ENCODE measurements around the gene CDC7.
"Not testable (repeated sequence)": the region's sequence is repeated elsewhere in the genome, so short reads cannot be mapped to it uniquely, and the experiment has no call there.

Gene CDC7

GRCh38 chr1:91500756-91501522, at the start of gene CDC7:
TSS of gene CDC7 (plus strand) at chr1:91500851. CDS start at chr1:91501717, 866 bp downstream.
- H3K9me3 Mint-ChIP-seq = no peaks in the 10 kb centered on the region

GRCh38 chr1:91454136-91454535, 46.5 kb upstream of the CDC7 start:
- Mint-ChIP-seq H3K4me1 (ENCODE audit: low read depth) (no peaks in the 10 kb centered on the region), H3K27ac (no peak overlapping the region), H3K36me3 (ENCODE audit: low read depth) (no peaks in the 10 kb centered on the region), H3K4me3 (no peak overlapping the region), H3K9me3 (no peaks in the 10 kb centered on the region), H3K27me3 (peaks cover 2% of the 10 kb centered on the region)
- no peak for DNase-seq

More at GRCh38 chr1:91500756-91501522, at the start of gene CDC7:
- peaks cover 21% of the 10 kb centered on the region for H3K36me3 Mint-ChIP-seq (ENCODE audit: low read depth)
- H3K4me3 Mint-ChIP-seq = no peak within 1 kb of the TSS
- no peaks in the 10 kb centered on the region for H3K27me3 Mint-ChIP-seq
- DNase-seq = peak; percentile 94
- H3K27ac Mint-ChIP-seq = no peak within 1 kb of the TSS
- H3K4me1 Mint-ChIP-seq (ENCODE audit: low read depth) = peaks cover 27% of the 10 kb centered on the region

DNA sequence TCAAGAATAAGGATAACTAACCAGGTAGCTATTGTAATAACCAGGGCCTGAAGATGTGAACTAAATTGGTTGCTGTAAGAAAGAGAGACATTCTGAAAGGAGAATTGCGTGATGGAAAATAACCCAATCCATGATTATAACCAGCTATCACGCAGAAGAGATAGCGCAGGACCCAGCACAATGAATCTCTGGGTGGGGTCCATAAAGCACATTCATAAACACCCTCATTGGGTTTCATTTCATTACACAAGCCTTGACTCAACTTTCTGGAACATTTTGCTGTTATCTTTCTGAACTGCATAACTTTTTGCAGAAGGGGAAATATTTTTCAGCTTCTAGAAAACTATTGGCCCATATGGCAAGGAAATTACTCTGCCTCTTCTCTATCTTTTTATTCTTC, 45.3 kb upstream of the CDC7 start:
- H3K4me1 Mint-ChIP-seq (ENCODE audit: low read depth) = no peaks in the 10 kb centered on the region
- H3K9me3 Mint-ChIP-seq = no peaks in the 10 kb centered on the region
- H3K4me3 Mint-ChIP-seq = no peak overlapping the region
- DNase-seq = no peak
- H3K36me3 Mint-ChIP-seq (ENCODE audit: low read depth) = no peaks in the 10 kb centered on the region
- peaks cover 2% of the 10 kb centered on the region for H3K27me3 Mint-ChIP-seq
- H3K27ac Mint-ChIP-seq = no peak overlapping the region

DNA sequence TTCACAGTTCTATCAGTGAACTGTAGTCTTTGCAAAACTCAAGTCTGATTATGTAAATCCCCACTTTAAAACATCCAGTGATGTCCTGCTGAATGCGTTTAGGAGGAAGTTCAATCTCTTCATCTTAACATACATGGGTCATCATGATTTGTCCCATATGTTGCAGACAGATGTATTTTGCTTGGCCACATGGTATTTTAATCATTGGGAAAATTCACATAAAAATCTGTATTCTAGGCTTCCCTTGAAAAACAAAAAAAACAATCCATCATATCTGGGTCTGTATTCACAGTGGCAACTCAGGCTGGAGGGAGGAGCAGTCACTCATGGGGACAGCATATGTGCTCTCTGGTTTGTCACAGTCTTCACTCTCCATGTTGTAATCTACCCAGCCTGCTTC, 44.8 kb upstream of the CDC7 start:
- no peak overlapping the region for H3K27ac Mint-ChIP-seq
- no peak for DNase-seq
- no peak overlapping the region for H3K4me3 Mint-ChIP-seq
- no peaks in the 10 kb centered on the region for H3K4me1 Mint-ChIP-seq (ENCODE audit: low read depth)
- H3K36me3 Mint-ChIP-seq (ENCODE audit: low read depth) = no peaks in the 10 kb centered on the region
- H3K9me3 Mint-ChIP-seq = no peaks in the 10 kb centered on the region
- H3K27me3 Mint-ChIP-seq = peaks cover 2% of the 10 kb centered on the region

GRCh38 chr1:91465350-91465749, 35.3 kb upstream of the CDC7 start:
- peaks cover 15% of the 10 kb centered on the region for H3K9me3 Mint-ChIP-seq
- not testable (repeated sequence) for H3K4me3 Mint-ChIP-seq; H3K27me3 Mint-ChIP-seq; H3K4me1 Mint-ChIP-seq (ENCODE audit: low read depth); H3K36me3 Mint-ChIP-seq (ENCODE audit: low read depth); H3K27ac Mint-ChIP-seq; DNase-seq

DNA sequence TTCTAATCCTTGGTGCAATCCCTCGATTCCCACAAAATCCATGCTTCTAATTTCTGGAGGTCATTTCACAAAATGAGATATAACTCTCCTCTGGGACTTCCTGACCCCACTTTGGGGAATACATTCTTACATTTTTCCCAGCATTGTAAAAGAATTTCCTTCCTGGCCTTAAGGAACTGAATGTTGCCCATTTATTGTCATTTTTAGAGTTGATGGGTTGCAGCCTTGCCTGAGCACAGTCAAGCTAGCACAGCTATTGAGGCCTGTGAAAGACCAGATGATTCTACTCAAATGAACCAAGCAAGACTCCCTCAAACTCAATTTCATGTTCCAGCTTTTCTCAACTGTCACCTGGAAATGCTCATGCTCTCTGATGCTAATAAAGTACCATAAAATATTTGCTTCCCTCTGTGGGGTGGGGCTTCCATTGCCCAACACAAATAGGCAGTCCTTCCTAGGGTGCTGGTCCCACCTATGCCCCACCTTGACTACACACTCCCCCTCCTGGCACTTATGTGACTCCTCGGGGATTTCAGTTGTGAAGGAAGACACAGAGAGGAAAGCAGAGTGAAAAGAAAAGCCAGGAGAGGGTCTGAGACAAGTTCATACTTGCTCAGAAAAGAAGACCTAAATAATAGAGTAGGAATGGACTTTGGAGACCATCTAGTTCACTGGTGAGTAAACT, 24.0 kb upstream of the CDC7 start:
- Mint-ChIP-seq H3K27ac (no peak overlapping the region), H3K9me3 (no peaks in the 10 kb centered on the region), H3K4me1 (ENCODE audit: low read depth) (no peaks in the 10 kb centered on the region), H3K4me3 (no peak overlapping the region), H3K36me3 (ENCODE audit: low read depth) (no peaks in the 10 kb centered on the region), H3K27me3 (no peaks in the 10 kb centered on the region)
- no peak for DNase-seq

- Mint-ChIP-seq H3K27me3 (no peaks in the 10 kb centered on the region), H3K27ac (no peak overlapping the region), H3K9me3 (peaks cover 5% of the 10 kb centered on the region), H3K4me1 (ENCODE audit: low read depth) (peaks cover 8% of the 10 kb centered on the region), H3K4me3 (no peak overlapping the region), H3K36me3 (ENCODE audit: low read depth) (no peaks in the 10 kb centered on the region)
- no peak for DNase-seq
Observed at GRCh38 chr1:91487469-91487868, 13.2 kb upstream of the CDC7 start.

- Mint-ChIP-seq H3K9me3 (no peaks in the 10 kb centered on the region), H3K27ac (no peak overlapping the region), H3K27me3 (no peaks in the 10 kb centered on the region), H3K4me1 (ENCODE audit: low read depth) (peaks cover 8% of the 10 kb centered on the region), H3K4me3 (no peak overlapping the region), H3K36me3 (ENCODE audit: low read depth) (no peaks in the 10 kb centered on the region)
- no peak for DNase-seq
Observed at GRCh38 chr1:91490501-91490900, 10.2 kb upstream of the CDC7 start.

GRCh38 chr1:91498035-91498434, 2.6 kb upstream of the CDC7 start:
- Mint-ChIP-seq H3K27ac (no peak overlapping the region), H3K36me3 (ENCODE audit: low read depth) (no peaks in the 10 kb centered on the region), H3K9me3 (no peaks in the 10 kb centered on the region), H3K4me3 (no peak overlapping the region), H3K27me3 (no peaks in the 10 kb centered on the region), H3K4me1 (ENCODE audit: low read depth) (peaks cover 11% of the 10 kb centered on the region)
- DNase-seq = no peak

DNA sequence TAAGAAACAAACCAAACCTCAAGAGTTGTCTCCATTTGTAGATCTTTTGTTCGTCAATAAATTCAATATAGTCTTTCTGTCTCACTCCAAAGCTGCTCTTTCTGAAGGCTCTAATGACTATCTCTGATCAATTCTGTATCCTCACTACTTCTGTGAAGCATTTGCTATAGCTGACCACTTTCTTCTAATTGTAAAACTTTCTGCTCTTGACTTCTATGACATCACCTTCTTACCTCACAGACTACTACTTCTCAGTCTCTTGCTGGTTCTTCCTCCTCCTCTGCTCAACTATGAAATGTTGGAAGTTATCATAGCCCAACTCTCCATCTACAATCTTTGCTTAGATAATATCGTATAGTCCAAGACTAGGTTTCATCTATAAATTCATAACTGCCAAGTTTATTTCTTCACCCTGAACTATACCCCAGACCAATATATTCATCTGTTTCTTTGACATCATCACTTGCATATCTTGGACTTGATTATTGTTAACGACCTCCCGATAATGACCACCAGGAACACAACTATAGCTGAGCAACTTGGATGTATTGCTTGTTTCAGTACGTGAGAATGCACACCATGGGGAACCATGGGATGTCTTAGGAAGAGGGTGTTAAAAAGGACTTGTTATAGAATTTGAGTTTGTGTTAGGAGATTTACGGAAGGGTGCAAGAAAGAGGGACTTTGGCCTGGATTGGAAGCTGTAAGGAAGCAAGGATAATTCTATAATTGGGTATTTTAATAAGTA, 2.0 kb upstream of the CDC7 start:
- no peaks in the 10 kb centered on the region for H3K9me3 Mint-ChIP-seq
- no peaks in the 10 kb centered on the region for H3K36me3 Mint-ChIP-seq (ENCODE audit: low read depth)
- H3K27me3 Mint-ChIP-seq = no peaks in the 10 kb centered on the region
- peaks cover 11% of the 10 kb centered on the region for H3K4me1 Mint-ChIP-seq (ENCODE audit: low read depth)
- H3K4me3 Mint-ChIP-seq = no peak overlapping the region
- no peak overlapping the region for H3K27ac Mint-ChIP-seq
- no peak for DNase-seq

GRCh38 chr1:91499346-91499745, 1.3 kb upstream of the CDC7 start:
- DNase-seq = no peak
- H3K27ac Mint-ChIP-seq = no peak overlapping the region
- peaks cover 5% of the 10 kb centered on the region for H3K36me3 Mint-ChIP-seq (ENCODE audit: low read depth)
- H3K4me3 Mint-ChIP-seq = no peak overlapping the region
- peaks cover 13% of the 10 kb centered on the region for H3K4me1 Mint-ChIP-seq (ENCODE audit: low read depth)
- no peaks in the 10 kb centered on the region for H3K27me3 Mint-ChIP-seq
- H3K9me3 Mint-ChIP-seq = no peaks in the 10 kb centered on the region

GRCh38 chr1:91499904-91500755, 521 bp upstream of the CDC7 start:
- H3K27me3 Mint-ChIP-seq = no peaks in the 10 kb centered on the region
- DNase-seq = no peak
- no peak overlapping the region for H3K4me3 Mint-ChIP-seq
- H3K9me3 Mint-ChIP-seq = no peaks in the 10 kb centered on the region
- peaks cover 12% of the 10 kb centered on the region for H3K36me3 Mint-ChIP-seq (ENCODE audit: low read depth)
- no peak overlapping the region for H3K27ac Mint-ChIP-seq
- peaks cover 21% of the 10 kb centered on the region for H3K4me1 Mint-ChIP-seq (ENCODE audit: low read depth)

GRCh38 chr1:91501523-91501851, 836 bp downstream of the CDC7 start:
- no peak for DNase-seq
- no peak overlapping the region for H3K4me3 Mint-ChIP-seq
- H3K27me3 Mint-ChIP-seq = no peaks in the 10 kb centered on the region
- H3K4me1 Mint-ChIP-seq (ENCODE audit: low read depth) = peaks cover 31% of the 10 kb centered on the region
- H3K27ac Mint-ChIP-seq = no peak overlapping the region
- H3K36me3 Mint-ChIP-seq (ENCODE audit: low read depth) = peaks cover 26% of the 10 kb centered on the region
- no peaks in the 10 kb centered on the region for H3K9me3 Mint-ChIP-seq

- Mint-ChIP-seq H3K27me3 (no peaks in the 10 kb centered on the region), H3K4me1 (ENCODE audit: low read depth) (peaks cover 31% of the 10 kb centered on the region), H3K27ac (peak overlapping the region; percentile 35), H3K9me3 (no peaks in the 10 kb centered on the region), H3K4me3 (no peak overlapping the region), H3K36me3 (ENCODE audit: low read depth) (peaks cover 31% of the 10 kb centered on the region)
- DNase-seq = no peak
Observed at GRCh38 chr1:91501971-91502671, 1.5 kb downstream of the CDC7 start.

Data from activated T-cell treated with anti-CD3 and anti-CD28 coated beads, Interleukin-2, amount 50 U/mL, for 24 hours (primary cell).